Measurements from ENCODE around the gene FMO5.
"Not testable (repeated sequence)": the region's sequence is repeated elsewhere in the genome, so short reads cannot be mapped to it uniquely, and the experiment has no call there.

The FMO5 gene

GRCh38 chr1:147225193-147225730 lies at the start of gene FMO5:
Gene FMO5, minus strand, starts transcription at chr1:147225339. Its CDS starts 310 bp downstream, at chr1:147225029.
- in situ Hi-C loops (cut with MboI; ENCODE audit: low sequenced_read_pairs): no loop called here

DNA sequence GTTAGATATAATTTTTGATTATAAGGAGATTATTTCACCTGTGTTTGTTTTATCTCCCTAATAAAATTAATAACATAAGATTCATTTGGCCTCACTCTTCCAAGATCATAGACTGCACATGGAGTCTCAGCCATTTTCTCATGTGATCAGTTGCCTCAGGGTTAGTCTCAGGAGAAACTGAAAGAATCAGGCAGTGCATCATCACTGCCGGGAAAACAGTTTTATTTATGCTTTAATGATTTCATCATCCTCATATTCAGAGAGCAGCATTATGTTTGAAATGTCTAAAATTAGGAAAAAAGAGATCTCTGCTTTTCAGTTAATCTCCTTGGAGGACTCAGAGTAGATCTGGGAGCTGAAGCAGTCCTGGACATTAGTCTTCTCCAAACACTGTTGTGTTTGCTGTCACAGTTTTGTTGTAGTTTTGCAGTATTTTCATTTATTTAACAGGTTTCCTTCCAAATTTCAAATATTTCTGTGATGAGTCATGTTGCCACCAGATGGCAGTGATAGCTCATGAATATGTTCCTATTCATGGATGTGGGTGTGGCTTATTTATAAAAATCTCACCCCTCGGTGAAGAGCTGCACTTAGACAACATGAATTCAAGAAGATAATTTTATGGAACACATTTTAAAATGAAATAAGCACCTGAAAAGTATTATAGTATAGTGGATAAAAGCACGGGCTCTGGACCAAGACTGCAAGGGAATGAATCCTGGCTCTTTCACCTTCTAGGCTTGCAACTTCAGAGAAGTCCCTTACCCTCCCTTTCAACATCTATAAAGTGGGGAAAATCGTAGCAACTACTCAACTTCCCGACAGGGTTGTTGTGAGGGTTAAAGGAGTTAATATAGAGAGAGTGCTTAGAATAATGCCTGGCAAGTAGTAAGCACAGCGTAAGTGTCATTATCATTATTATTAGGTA lies 48.5 kb upstream of the FMO5 start:
- in situ Hi-C loops (cut with MboI; ENCODE audit: low sequenced_read_pairs): no loop called here

DNA sequence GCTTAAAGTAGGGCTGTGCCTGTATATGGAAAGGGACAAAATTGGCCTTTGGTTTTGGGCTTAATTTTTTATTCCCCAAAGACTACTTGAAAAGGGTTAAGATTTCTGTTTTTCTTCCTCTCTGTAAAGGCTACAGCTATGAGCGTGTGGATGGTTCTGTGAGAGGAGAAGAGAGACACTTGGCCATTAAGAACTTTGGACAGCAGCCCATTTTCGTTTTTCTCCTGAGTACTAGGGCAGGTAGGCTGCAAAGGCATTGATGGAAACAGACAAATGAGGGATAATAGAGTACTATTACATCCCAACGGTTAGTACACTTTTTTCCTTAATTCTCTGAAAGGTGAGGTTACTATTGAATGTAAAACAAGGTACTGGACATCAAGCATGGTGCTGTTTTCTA lies 46.9 kb upstream of the FMO5 start:
- in situ Hi-C loops (cut with MboI; ENCODE audit: low sequenced_read_pairs): no loop called here

DNA sequence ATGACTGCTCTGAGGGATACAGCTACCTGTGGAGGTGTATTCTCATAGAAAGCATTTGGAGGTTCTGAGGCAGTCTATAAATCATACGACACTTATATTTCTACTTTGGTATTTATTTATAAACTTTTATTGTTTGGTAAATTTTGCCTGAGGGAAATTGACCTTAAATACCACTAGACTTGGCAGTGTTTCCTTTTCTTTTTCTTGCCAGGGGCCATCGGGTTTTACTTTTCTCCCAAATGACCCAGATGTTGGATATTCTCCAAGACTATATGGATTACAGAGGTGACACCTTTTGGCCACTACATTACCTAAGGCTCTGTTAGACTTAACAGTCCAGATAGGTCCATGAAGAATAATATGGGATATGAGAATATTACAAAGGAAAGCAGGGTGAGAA lies 45.6 kb upstream of the FMO5 start:
- in situ Hi-C loops (cut with MboI; ENCODE audit: low sequenced_read_pairs): no loop called here

GRCh38 chr1:147267711-147268110 lies 42.6 kb upstream of the FMO5 start:
- in situ Hi-C loops (cut with MboI; ENCODE audit: low sequenced_read_pairs): no loop called here

DNA sequence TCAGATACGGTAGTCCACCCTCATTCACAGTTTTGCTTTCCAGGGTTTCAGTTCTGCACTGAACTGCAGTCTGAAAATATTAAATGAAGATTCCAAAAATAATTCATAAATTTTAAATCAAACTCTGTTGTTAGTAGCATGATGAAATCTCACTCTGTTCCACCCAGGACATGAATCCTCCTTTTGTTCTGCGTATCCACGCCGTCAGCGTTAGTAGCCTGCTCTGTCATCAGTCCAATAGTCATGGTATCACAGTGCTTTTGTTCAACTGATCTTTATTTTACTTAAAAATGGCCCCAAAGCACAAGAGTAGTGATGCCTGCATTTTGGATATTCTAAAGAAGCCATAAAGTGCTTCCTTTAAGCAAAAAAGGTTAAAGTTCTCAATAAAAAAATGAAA lies 41.2 kb upstream of the FMO5 start:
- in situ Hi-C loops (cut with MboI; ENCODE audit: low sequenced_read_pairs): no loop called here

GRCh38 chr1:147264158-147264768 lies 39.1 kb upstream of the FMO5 start:
- in situ Hi-C loops (cut with MboI; ENCODE audit: low sequenced_read_pairs): no loop called here

GRCh38 chr1:147260956-147261355 lies 35.8 kb upstream of the FMO5 start:
- in situ Hi-C loops (cut with MboI; ENCODE audit: low sequenced_read_pairs): no loop called here

- in situ Hi-C loops (cut with MboI; ENCODE audit: low sequenced_read_pairs): no loop called here
Observed at GRCh38 chr1:147252540-147252939, 27.4 kb upstream of the FMO5 start.

DNA sequence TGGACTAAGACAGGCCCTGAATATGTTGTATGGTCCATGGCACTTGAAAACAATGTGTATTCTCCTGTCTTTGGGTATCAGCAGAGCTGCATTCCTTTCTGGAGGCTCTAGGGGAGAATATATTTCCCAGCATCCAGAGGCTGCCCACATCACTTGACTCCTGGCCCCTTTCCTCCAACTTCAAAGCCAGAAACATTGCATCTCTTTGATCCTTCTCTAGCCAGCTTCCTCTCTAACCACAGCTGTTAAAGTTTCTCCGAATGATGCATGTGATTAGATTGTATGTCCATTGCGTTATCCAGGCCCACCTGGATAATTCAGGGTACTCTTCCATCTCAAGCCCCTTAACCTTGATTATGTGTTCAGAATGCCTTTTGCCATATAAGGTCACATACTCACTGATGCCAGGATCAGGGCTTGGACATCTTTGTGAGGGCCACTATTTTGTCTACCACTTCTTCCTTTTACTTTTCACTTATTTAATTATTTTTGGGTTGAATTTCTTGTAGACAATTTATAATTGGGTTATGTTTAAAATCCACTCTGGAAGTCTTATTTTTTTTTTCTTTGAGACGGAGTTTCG lies 22.6 kb upstream of the FMO5 start:
- in situ Hi-C loops (cut with MboI; ENCODE audit: low sequenced_read_pairs): no loop called here

DNA sequence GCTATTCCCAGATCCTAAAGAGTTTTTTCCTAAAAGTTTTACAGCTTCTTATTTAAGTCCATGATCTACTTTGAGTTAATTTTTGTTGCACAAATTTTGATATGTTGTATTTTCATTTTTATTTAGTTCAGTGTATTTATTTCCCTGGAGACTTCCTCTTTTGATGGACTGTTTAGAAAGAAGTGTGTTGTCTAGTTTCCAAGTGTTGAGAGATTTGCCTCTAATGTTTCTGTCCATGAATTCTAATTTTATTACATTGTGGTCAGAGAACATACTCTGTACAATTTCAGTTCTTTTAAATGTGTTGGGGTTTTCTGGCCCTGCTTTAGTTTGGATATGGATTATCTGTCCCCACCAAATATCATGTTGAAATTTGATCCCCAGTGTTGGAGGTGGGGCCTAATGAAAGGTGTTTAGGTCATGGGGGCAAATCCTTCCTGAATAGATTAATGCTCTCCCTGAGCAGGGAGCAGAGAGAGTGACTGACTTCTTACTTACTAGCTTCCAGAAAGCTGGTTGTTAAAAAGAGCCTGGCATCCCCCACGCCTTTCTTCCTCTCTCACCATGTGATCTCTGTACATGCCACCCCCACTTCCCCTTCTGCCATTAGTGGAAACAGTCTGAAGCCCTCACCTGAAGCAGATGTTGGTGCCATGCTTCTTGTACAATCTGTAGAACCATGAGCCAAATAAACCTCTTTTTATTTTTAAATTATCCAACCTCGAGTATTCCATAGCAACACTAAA lies 21.9 kb upstream of the FMO5 start:
- in situ Hi-C loops (cut with MboI; ENCODE audit: low sequenced_read_pairs): no loop called here

DNA sequence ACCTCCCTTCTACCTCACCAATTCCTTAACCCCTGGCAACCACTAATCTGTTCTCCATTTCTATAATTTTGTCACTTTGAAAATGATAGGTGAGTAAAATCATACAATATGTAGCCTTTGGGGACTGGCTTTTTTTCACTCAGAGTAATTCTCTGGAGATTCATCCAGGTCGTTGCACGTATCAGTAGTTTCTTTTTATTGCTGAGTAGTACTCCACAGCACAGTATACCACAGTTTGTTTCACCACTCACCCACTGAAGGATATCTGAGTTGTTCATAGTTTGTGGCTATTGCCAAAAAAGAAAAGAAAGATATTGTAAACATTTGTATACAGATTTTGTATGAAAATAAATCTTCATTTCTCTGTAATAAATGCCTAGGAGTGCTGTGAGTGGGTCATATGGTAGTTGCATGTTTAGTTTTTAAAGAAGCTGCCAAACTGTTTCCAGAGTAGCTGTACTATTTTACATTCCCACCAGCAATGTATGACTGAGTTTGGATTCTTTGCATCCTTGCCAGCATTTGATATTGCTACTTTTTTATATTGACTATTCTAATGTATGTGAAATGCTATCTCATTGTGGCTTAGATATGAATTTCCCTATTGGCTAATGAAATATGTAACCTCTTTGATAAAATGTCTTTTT lies 21.0 kb upstream of the FMO5 start:
- in situ Hi-C loops (cut with MboI; ENCODE audit: low sequenced_read_pairs): no loop called here

DNA sequence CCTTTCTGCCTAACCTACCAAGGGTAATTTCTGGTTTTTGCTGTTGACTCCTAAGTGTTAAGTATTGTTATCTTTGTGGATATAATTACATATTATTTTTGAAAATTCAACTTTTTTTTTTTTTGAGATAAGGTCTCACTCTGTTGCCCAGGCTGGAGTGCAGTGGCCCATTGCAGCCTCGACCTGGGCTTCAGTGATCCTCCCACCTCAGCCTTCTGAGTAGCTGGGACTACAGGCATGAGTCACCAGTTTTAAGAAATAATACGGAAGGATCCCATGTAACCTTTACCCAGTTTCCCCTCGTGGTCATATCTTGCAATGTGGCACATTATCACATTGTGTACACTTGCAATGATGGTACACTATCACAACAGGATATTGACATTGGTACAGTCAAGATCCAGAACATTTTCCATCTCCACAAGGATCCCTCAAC lies 20.5 kb upstream of the FMO5 start:
- in situ Hi-C loops (cut with MboI; ENCODE audit: low sequenced_read_pairs): no loop called here

GRCh38 chr1:147245129-147245528 lies 20.0 kb upstream of the FMO5 start:
- in situ Hi-C loops (cut with MboI; ENCODE audit: low sequenced_read_pairs): no loop called here

DNA sequence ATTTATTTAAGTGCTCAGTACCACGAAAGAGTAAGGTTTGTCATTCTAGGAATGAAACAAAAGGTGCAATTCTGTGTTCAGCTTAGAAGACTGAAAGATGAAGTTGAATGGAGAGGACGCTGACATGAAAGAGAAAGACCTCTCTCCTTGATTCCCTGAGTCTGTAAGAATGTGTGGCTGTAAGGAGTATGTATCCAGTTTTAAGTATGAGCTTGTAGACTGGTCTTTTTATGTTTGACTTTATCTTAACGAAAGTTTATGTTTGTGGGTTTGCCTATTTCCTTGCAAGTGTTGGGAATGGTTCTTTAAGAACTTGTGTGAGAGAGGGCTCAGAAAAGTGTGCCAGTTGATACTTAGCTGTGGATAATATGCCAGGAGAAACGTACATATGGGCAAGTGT lies 18.7 kb upstream of the FMO5 start:
- in situ Hi-C loops (cut with MboI; ENCODE audit: low sequenced_read_pairs): no loop called here

DNA sequence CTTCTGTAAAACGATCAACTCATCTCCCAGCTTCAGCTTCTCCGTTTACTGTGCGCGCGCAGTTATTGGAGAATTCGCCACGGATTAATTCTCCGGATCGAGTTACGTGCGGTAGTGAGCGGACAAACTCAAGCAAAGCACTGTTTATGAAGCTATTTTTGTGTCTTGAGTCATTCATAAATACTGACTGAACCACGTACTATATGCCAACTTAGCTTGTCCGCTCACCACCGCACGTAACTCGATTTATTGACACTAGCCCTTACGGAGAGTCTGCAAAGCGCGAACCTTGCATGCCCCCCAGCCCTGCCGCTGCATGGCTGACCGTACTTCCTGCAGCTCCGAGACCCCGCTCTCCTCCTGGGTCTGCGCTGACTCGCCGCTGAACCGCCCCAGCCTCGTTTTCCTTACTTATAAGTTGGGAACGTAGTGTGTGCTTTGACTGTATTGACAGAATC lies 18.1 kb upstream of the FMO5 start:
- in situ Hi-C loops (cut with MboI; ENCODE audit: low sequenced_read_pairs): no loop called here

DNA sequence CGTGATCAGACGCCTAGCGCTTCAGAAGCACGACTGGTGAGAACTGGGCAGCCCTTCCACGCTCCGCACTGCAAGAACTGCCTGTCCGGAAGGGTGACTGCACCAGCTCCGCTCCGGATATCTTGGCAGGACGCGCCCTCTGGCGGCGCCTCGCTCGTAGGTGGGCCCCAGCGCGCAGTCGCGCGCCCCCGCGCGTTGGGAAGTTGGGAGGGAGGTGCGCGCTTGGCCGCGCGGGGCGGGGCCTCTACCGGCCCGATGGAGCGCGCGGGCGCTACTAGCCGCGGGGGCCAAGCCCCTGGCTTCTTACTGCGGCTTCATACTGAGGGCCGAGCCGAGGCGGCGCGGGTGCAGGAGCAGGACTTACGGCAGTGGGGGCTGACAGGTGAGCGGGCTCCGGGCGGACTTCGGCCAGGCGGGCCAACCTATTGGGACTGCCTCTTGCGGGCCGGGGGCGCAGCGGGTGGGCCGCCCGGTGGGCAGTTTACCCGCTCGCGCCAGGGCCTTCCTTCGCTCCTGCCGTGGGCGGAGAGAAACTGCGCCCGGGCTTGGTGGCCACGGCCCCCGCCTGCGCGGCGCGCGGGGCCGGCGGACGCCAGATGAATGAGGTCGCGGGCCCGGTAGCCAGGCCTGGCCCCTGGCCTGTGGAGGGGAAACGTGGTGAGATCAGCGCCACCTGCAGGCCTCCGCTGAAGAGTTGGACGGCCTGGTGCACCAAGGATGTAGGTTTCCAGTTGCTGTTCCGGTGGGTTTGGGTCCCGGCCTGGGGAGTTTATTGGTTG lies 17.5 kb upstream of the FMO5 start, which contains the start of gene CHD1L:
Gene CHD1L, plus strand, starts transcription at position 236 of the 779 bp plus-strand sequence. Its CDS starts 20 bp downstream, at position 256.
- in situ Hi-C loops (cut with MboI; ENCODE audit: low sequenced_read_pairs): no loop called here

DNA sequence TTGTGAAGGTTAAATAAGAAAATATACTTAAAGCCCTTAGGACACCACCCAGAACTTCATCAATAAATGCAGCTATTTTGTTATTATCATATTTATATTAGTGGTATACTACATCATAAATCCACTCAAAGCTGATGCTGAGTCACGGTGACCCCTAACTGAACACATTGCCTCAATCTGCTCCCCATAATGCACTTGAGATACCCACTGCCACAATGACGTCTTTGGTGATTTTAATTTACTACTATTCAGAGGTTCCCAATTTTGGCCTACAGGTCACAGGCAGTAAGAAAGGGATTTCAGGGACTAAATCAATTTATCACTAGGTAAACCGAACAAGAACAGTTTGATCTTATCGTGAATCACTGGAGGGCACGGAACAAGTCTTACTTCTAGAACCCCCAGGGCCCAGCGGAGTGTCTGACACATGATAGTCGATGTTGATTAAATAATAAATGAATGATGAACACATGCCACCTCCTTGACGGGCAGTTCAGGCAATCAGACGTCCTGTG lies 16.9 kb upstream of the FMO5 start:
- in situ Hi-C loops (cut with MboI; ENCODE audit: low sequenced_read_pairs): no loop called here

GRCh38 chr1:147240131-147240721 lies 15.1 kb upstream of the FMO5 start:
- in situ Hi-C loops (cut with MboI; ENCODE audit: low sequenced_read_pairs): not testable (repeated sequence)
